ENCODE measurements around the gene CAPN9.

DNA sequence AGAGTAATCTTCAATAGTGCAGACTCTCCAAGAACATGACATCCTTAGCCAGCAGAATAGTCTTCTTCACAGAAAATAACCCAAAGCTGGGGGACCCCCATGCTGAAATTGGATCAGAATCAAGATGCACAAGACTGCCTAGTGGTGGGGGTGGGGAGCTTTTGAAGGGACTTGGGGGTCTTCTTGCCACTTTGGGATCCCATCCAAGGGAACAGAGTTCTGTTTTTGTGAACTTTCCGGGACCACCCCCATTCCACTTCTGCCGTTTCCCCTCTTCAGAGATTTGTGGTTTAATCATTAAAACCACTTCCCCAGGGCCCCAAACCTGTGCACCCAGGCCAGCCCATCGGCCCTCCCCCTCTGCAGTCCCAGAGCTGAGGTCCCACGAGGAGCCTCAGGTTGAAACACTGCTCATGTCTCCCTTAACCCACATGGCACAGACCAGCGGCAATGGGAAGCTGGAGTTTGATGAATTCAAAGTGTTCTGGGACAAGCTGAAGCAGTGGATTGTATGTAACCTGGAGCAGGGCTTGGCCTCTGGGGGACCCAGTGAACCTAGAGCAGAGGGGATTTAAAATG, 44.9 kb downstream of the CAPN9 start:
- TF ChIP-seq CTCF (IDR thresholded peaks at IDR 0.05; ENCODE audit: low read depth, low read length) (no peak), POLR2A (IDR thresholded peaks at IDR 0.05; ENCODE audit: extremely low read depth, insufficient read length) (no peak), MAX (IDR thresholded peaks at IDR 0.05; ENCODE audit: low read depth, low read length) (no peak), MYC (IDR thresholded peaks at IDR 0.05; ENCODE audit: low read depth, low read length) (no peak)

All from NB4 (cell line).